HEK293 (cell line): ENCODE data around the gene DCD.

Experiments
- CTCF ChIA-PET: fragments of 350-600 bp; formaldehyde crosslinking; extraction: SDS; loops from one replicate; lab custom pipeline; 2021; ENCODE audit warnings: antibody characterized with exemption; lab: Yijun Ruan, JAX
- POLR2A ChIA-PET: fragments of 300-600 bp; formaldehyde crosslinking; extraction: SDS; loops from one replicate; lab custom pipeline; 2020; ENCODE audit warnings: antibody characterized with exemption, inconsistent platforms; lab: Yijun Ruan, JAX
- H3K27ac ChIP-seq: fragments of 200-500 bp; sonication (Bioruptor generic); 2 replicates; pipeline ENCODE4 v1.5.1; 2014; ENCODE audit warnings: low read depth, low read length, control low read depth, inconsistent platforms; ENCODE audit errors: extremely low read depth
- H3K36me3 ChIP-seq, 2 experiments: fragments of 200-500 bp in 1 of 2; sonication (Bioruptor generic) in 1 of 2; 1 replicate in 1 of 2; 2 replicates in 1 of 2; pipeline ENCODE4 v1.5.1; 2014 to 2017; ENCODE audit warnings: inconsistent platforms in 2 of 2, low read length in 2 of 2; ENCODE audit not compliant: control insufficient read depth in 2 of 2, insufficient read depth in 1 of 2
- H3K4me1 ChIP-seq: fragments of 200-500 bp; sonication (Bioruptor generic); 2 replicates; pipeline ENCODE4 v1.5.1; 2014; ENCODE audit warnings: mild to moderate bottlenecking, low read length, inconsistent platforms; ENCODE audit not compliant: control insufficient read depth, insufficient read depth
- H3K4me3 ChIP-seq: 2 replicates; pipeline ENCODE4 v1.5.1; 2011; ENCODE audit warnings: low read depth, mild to moderate bottlenecking, control low read depth, low read length, moderate library complexity
- H3K9me3 ChIP-seq: fragments of 200-500 bp; sonication (Bioruptor generic); 2 replicates; pipeline ENCODE4 v1.5.1; 2014; ENCODE audit warnings: low read depth, low read length, inconsistent platforms; ENCODE audit not compliant: control insufficient read depth, insufficient read depth
- BCL6B ChIP-seq: fragments of 450-650 bp; formaldehyde crosslinking; IDR thresholded peaks from 2 replicates; pipeline ENCODE4 v1.5.1; 2017; ENCODE audit warnings: missing biosample characterization, missing genetic modification characterization
- GLIS2 ChIP-seq: fragments of 450-650 bp; formaldehyde crosslinking; IDR thresholded peaks from 2 replicates; pipeline ENCODE4 v1.5.1; 2016; ENCODE audit warnings: missing biosample characterization, missing genetic modification characterization
- MZF1 ChIP-seq: fragments of 450-650 bp; formaldehyde crosslinking; IDR thresholded peaks from 2 replicates; pipeline ENCODE4 v1.5.1; 2017; ENCODE audit warnings: missing biosample characterization, missing genetic modification characterization, borderline replicate concordance
- OSR2 ChIP-seq: fragments of 450-650 bp; formaldehyde crosslinking; IDR thresholded peaks from 2 replicates; pipeline ENCODE4 v1.5.1; 2016; ENCODE audit warnings: missing biosample characterization, missing genetic modification characterization
- OVOL3 ChIP-seq: fragments of 450-650 bp; formaldehyde crosslinking; IDR thresholded peaks from 2 replicates; pipeline ENCODE4 v1.5.1; 2016; ENCODE audit warnings: missing biosample characterization, missing genetic modification characterization
- PBX3 ChIP-seq: sonication (generic); formaldehyde crosslinking; IDR thresholded peaks from 2 replicates; pipeline ENCODE4 v1.8.1; 2022; ENCODE audit warnings: mild to moderate bottlenecking, moderate library complexity, missing genetic modification reagents
- WT1 ChIP-seq: fragments of 450-650 bp; formaldehyde crosslinking; IDR thresholded peaks from 2 replicates; pipeline ENCODE4 v1.5.1; 2016; ENCODE audit warnings: missing biosample characterization, missing genetic modification characterization
- ZIC2 ChIP-seq: fragments of 450-650 bp; formaldehyde crosslinking; IDR thresholded peaks from 2 replicates; pipeline ENCODE4 v1.5.1; 2016; ENCODE audit warnings: missing biosample characterization, missing genetic modification characterization
- ZNF132 ChIP-seq: fragments of 450-650 bp; formaldehyde crosslinking; IDR thresholded peaks from 2 replicates; pipeline ENCODE4 v1.5.1; 2017; ENCODE audit warnings: missing biosample characterization, missing genetic modification characterization, borderline replicate concordance
- ZNF146 ChIP-seq: fragments of 450-650 bp; formaldehyde crosslinking; IDR thresholded peaks from 2 replicates; pipeline ENCODE4 v1.5.1; 2016; ENCODE audit warnings: missing biosample characterization, missing genetic modification characterization
- ZNF324 ChIP-seq: fragments of 450-650 bp; formaldehyde crosslinking; IDR thresholded peaks from 2 replicates; pipeline ENCODE4 v1.5.1; 2016; ENCODE audit warnings: missing biosample characterization, missing genetic modification characterization
- ZNF37A ChIP-seq: fragments of 450-650 bp; IDR thresholded peaks from 2 replicates; pipeline ENCODE4 v1.5.1; 2018; ENCODE audit warnings: missing biosample characterization, missing genetic modification characterization
- ZNF510 ChIP-seq: fragments of 450-650 bp; formaldehyde crosslinking; IDR thresholded peaks from 2 replicates; pipeline ENCODE4 v1.5.1; 2018; ENCODE audit warnings: mild to moderate bottlenecking, missing genetic modification characterization, missing biosample characterization; ENCODE audit not compliant: insufficient replicate concordance
- ZNF513 ChIP-seq: fragments of 450-650 bp; IDR thresholded peaks from 2 replicates; pipeline ENCODE4 v1.5.1; 2018; ENCODE audit warnings: missing biosample characterization, missing genetic modification characterization
- ZNF514 ChIP-seq: fragments of 450-650 bp; formaldehyde crosslinking; IDR thresholded peaks from 2 replicates; pipeline ENCODE4 v1.5.1; 2016; ENCODE audit warnings: missing biosample characterization, missing genetic modification characterization
- ZNF560 ChIP-seq: fragments of 450-650 bp; formaldehyde crosslinking; IDR thresholded peaks from 2 replicates; pipeline ENCODE4 v1.5.1; 2017; ENCODE audit warnings: missing biosample characterization, missing genetic modification characterization, borderline replicate concordance
- ZNF692 ChIP-seq: fragments of 450-650 bp; formaldehyde crosslinking; IDR thresholded peaks from 2 replicates; pipeline ENCODE4 v1.5.1; 2016; ENCODE audit warnings: missing biosample characterization, missing genetic modification characterization
- ZNF76 ChIP-seq: fragments of 450-650 bp; formaldehyde crosslinking; IDR thresholded peaks from 2 replicates; pipeline ENCODE4; 2016; ENCODE audit warnings: low read depth, missing biosample characterization, missing genetic modification characterization, borderline replicate concordance
- ZNF843 ChIP-seq: fragments of 450-650 bp; formaldehyde crosslinking; IDR thresholded peaks from 2 replicates; pipeline ENCODE4 v1.5.1; 2016; ENCODE audit warnings: missing biosample characterization, missing genetic modification characterization
- ZSCAN5A ChIP-seq: fragments of 450-650 bp; formaldehyde crosslinking; IDR thresholded peaks from 2 replicates; pipeline ENCODE4 v1.5.1; 2016; ENCODE audit warnings: missing biosample characterization, missing genetic modification characterization
- TF ChIP-seq, protein P1 (sequence below): fragments of 450-650 bp; formaldehyde crosslinking; IDR thresholded peaks from 2 replicates; pipeline ENCODE4 v1.5.1; 2016; ENCODE audit warnings: missing biosample characterization, missing genetic modification characterization
- TF ChIP-seq, protein P2 (sequence below): fragments of 450-650 bp; formaldehyde crosslinking; IDR thresholded peaks from 2 replicates; pipeline ENCODE4 v1.5.1; 2016; ENCODE audit warnings: missing biosample characterization, missing genetic modification characterization

The DCD gene

GRCh38 chr12:54649825-54650224, 1.7 kb upstream of the DCD start (continued):
- TF ChIP-seq ZNF513 (tag by site-specific recombination) (no peak), GLIS2 (no peak), ZNF37A (no peak), ZNF324 (tag by site-specific recombination) (no peak), BCL6B (no peak), WT1 (tag by site-specific recombination) (no peak), OSR2 (no peak), ZIC2 (no peak), PBX3 (no peak)
- TF ChIP-seq, protein P1, sequence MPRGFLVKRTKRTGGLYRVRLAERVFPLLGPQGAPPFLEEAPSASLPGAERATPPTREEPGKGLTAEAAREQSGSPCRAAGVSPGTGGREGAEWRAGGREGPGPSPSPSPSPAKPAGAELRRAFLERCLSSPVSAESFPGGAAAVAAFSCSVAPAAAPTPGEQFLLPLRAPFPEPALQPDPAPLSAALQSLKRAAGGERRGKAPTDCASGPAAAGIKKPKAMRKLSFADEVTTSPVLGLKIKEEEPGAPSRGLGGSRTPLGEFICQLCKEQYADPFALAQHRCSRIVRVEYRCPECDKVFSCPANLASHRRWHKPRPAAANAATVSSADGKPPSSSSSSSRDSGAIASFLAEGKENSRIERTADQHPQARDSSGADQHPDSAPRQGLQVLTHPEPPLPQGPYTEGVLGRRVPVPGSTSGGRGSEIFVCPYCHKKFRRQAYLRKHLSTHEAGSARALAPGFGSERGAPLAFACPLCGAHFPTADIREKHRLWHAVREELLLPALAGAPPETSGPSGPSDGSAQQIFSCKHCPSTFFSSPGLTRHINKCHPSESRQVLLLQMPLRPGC (tag by site-specific recombination) = no peak

GRCh38 chr12:54641554-54641953, 6.6 kb downstream of the DCD start:
- Histone ChIP-seq H3K4me3 (no peak overlapping the region), H3K36me3 (no peaks in the 10 kb centered on the region), H3K27ac (no peak overlapping the region), H3K4me1 (no peaks in the 10 kb centered on the region), H3K9me3 (no peaks in the 10 kb centered on the region)
- ChIA-PET POLR2A (no interaction called here), CTCF (interaction anchor here (0.6 to 3.1 kb wide), 8 partner anchors 9 to 202 kb away, joined by 3 to 12 read pairs (median 3); no protein-coding TSS in a partner anchor)
- TF ChIP-seq ZNF76 (tag by site-specific recombination) (no peak), ZNF514 (tag by site-specific recombination) (no peak), ZNF692 (tag by site-specific recombination) (no peak)

DNA sequence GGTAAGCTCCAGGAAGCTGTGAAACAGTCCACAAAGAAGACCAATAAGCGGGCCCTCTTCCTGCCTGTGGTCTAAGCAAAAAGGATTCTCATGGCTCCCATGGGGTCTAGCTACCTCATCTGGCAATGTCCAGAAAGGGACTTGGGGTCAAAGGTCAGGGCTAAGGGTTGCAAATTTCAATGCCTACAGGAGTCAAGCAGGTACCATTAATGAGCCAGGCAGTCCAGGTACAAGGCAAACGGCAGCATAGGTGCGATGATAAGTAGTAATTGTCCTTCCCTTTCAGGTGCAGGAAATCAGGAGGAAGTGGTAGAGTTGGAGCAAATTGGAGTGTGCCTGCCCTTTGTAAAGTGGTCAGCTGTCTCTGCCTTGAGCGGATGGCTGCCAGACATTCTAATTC, 7.1 kb downstream of the DCD start:
- H3K36me3 ChIP-seq = no peaks in the 10 kb centered on the region
- POLR2A ChIA-PET = no interaction called here
- no peak overlapping the region for H3K27ac ChIP-seq
- CTCF ChIA-PET = interaction anchor here (0.6 to 3.1 kb wide), 8 partner anchors 9 to 242 kb away, joined by 3 to 12 read pairs (median 3); no protein-coding TSS in a partner anchor
- no peak overlapping the region for H3K4me3 ChIP-seq
- H3K9me3 ChIP-seq = no peaks in the 10 kb centered on the region
- H3K4me1 ChIP-seq = no peaks in the 10 kb centered on the region
- TF ChIP-seq MZF1 (tag by site-specific recombination) (no peak), ZNF132 (tag by site-specific recombination) (no peak), ZNF560 (tag by site-specific recombination) (no peak), ZNF843 (tag by site-specific recombination) (no peak), ZNF146 (tag by site-specific recombination) (no peak), ZSCAN5A (tag by site-specific recombination) (no peak), ZNF37A (no peak), ZNF510 (no peak), OVOL3 (no peak)
- TF ChIP-seq, protein P2, sequence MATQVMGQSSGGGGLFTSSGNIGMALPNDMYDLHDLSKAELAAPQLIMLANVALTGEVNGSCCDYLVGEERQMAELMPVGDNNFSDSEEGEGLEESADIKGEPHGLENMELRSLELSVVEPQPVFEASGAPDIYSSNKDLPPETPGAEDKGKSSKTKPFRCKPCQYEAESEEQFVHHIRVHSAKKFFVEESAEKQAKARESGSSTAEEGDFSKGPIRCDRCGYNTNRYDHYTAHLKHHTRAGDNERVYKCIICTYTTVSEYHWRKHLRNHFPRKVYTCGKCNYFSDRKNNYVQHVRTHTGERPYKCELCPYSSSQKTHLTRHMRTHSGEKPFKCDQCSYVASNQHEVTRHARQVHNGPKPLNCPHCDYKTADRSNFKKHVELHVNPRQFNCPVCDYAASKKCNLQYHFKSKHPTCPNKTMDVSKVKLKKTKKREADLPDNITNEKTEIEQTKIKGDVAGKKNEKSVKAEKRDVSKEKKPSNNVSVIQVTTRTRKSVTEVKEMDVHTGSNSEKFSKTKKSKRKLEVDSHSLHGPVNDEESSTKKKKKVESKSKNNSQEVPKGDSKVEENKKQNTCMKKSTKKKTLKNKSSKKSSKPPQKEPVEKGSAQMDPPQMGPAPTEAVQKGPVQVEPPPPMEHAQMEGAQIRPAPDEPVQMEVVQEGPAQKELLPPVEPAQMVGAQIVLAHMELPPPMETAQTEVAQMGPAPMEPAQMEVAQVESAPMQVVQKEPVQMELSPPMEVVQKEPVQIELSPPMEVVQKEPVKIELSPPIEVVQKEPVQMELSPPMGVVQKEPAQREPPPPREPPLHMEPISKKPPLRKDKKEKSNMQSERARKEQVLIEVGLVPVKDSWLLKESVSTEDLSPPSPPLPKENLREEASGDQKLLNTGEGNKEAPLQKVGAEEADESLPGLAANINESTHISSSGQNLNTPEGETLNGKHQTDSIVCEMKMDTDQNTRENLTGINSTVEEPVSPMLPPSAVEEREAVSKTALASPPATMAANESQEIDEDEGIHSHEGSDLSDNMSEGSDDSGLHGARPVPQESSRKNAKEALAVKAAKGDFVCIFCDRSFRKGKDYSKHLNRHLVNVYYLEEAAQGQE = no peak
